GM12891 (cell line): Measurements from ENCODE around the gene TACC2.

ENCODE experiments used
- POLR2A ChIP-seq: IDR thresholded peaks from 2 replicates; pipeline ENCODE4 v1.6.1; 2011; ENCODE audit warnings: low read depth, low read length, control low read depth
- POLR2AphosphoS5 ChIP-seq: IDR thresholded peaks from 2 replicates; pipeline ENCODE4 v1.6.1; 2011; ENCODE audit warnings: low read depth, low read length, control low read depth

DNA sequence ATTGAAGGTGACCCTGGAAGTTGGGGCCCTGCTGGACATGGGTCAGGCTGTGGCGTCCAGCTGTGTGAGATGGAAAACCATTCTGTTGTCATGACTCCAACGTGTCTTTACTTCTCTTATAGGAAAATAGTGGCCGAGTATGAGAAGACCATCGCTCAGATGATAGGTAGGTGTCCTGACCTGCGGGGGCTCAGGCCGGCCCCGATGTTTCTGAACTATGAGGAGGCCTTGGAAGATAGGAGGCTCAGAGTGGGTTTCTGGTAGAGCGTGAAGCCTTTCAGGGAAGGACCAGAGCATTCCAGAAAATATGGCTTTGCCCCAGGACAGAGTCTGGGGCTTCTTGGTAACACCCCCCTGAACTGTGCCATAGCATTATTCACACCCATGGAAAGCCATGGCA is 252.9 kb downstream of the TACC2 start:
- TF ChIP-seq POLR2AphosphoS5 (no peak), POLR2A (no peak)
